Measurements from ENCODE around the gene SGCD.

Gene SGCD

GRCh38 chr5:156497804-156498208, 170.8 kb downstream of the SGCD start:
- ChIA-PET POLR2A (no interaction called here), CTCF (interaction anchor here (0.8 kb wide), 1 partner anchor 12 kb away, joined by 3 read pairs; no protein-coding TSS in a partner anchor)
- no peak for TF ChIP-seq CTCF (IDR thresholded peaks at IDR 0.05; ENCODE audit: insufficient read depth, low read length, missing control alignments)
- DNase-seq (ENCODE audit: low read depth, low spot score) = no peak
- no peak overlapping the region for H3K4me3 ChIP-seq (ENCODE audit: low read depth, low read length)

- CTCF ChIA-PET = no interaction called here
- H3K4me3 ChIP-seq (ENCODE audit: low read depth, low read length) = no peak overlapping the region
- POLR2A ChIA-PET = no interaction called here
- no peak for DNase-seq (ENCODE audit: low read depth, low spot score)
- no peak for TF ChIP-seq CTCF (IDR thresholded peaks at IDR 0.05; ENCODE audit: insufficient read depth, low read length, missing control alignments)
These were observed 171.4 kb downstream of the SGCD start for GRCh38 chr5:156498226-156498980.

GRCh38 chr5:156500755-156501154, 173.8 kb downstream of the SGCD start:
- ChIA-PET POLR2A (no interaction called here), CTCF (no interaction called here)
- no peak overlapping the region for H3K4me3 ChIP-seq (ENCODE audit: low read depth, low read length)
- no peak for TF ChIP-seq CTCF (IDR thresholded peaks at IDR 0.05; ENCODE audit: insufficient read depth, low read length, missing control alignments)
- no peak for DNase-seq (ENCODE audit: low read depth, low spot score)

GRCh38 chr5:156505101-156505500, 178.1 kb downstream of the SGCD start:
- TF ChIP-seq CTCF (IDR thresholded peaks at IDR 0.05; ENCODE audit: insufficient read depth, low read length, missing control alignments) = no peak
- DNase-seq (ENCODE audit: low read depth, low spot score) = no peak
- H3K4me3 ChIP-seq (ENCODE audit: low read depth, low read length) = no peak overlapping the region
- CTCF ChIA-PET = no interaction called here
- POLR2A ChIA-PET = no interaction called here

GRCh38 chr5:156513123-156513815, 186.3 kb downstream of the SGCD start:
- POLR2A ChIA-PET = no interaction called here

More at GRCh38 chr5:156513123-156513815, 186.3 kb downstream of the SGCD start:
- CTCF ChIA-PET = no interaction called here
- no peak overlapping the region for H3K4me3 ChIP-seq (ENCODE audit: low read depth, low read length)
- no peak for DNase-seq (ENCODE audit: low read depth, low spot score)
- no peak for TF ChIP-seq CTCF (IDR thresholded peaks at IDR 0.05; ENCODE audit: insufficient read depth, low read length, missing control alignments)

Data from AG04449 (cell line).